Ascending aorta (tissue), 2 donors: ENCODE measurements around the gene AURKAIP1. TPM values are rescaled to one million over a fixed set of nuclear protein-coding genes. Genes with fewer than 3 reads are reported as not detected.

Source experiments
- DNase-seq, 2 donors: peaks; one replicate each; pipeline ENCODE4 v3.0.0-alpha.2; 2019; ENCODE audit warnings: low spot score in 2 of 2
- H3K27ac ChIP-seq, 2 donors: fragments of 200-600 bp; sonication (generic); one replicate each; pipeline ENCODE4 v1.5.1; 2016 to 2017; ENCODE audit warnings: mild to moderate bottlenecking in 1 of 2
- H3K27me3 ChIP-seq: fragments of 200-600 bp; sonication (generic); one replicate; pipeline ENCODE4 v1.5.1; 2017
- H3K36me3 ChIP-seq, 2 donors: fragments of 200-600 bp; sonication (generic); one replicate each; pipeline ENCODE4 v1.5.1; 2016
- H3K4me1 ChIP-seq, 2 donors: fragments of 200-600 bp; sonication (generic); one replicate each; pipeline ENCODE4 v1.5.1; 2016 to 2017; ENCODE audit warnings: mild to moderate bottlenecking in 1 of 2
- H3K4me3 ChIP-seq, 2 donors: fragments of 200-600 bp; sonication (generic); one replicate each; pipeline ENCODE4 v1.5.1; 2016 to 2017; ENCODE audit warnings: mild to moderate bottlenecking in 1 of 2
- H3K9me3 ChIP-seq, 2 donors: fragments of 200-600 bp; sonication (generic); one replicate each; pipeline ENCODE4 v1.5.1; 2016
- CTCF ChIP-seq, 3 experiments: fragments of 200-600 bp in 2 of 3; fragments of 450-650 bp in 1 of 3; sonication (generic) in 2 of 3; IDR thresholded peaks; one replicate each; pipeline ENCODE4 v1.5.1; 2016 to 2019; ENCODE audit warnings: antibody characterized with exemption in 3 of 3, mild to moderate bottlenecking in 1 of 3, moderate library complexity in 1 of 3
- intact Hi-C: fragments of 100-400 bp; cut with DNase I; formaldehyde crosslinking; loops from one replicate; pipeline ENCODE4 v1.15.1; 2023
- total RNA-seq: library from RNA; depleted of rRNA; stranded (reverse); fragments of >200 nt; gene quantifications from one replicate; pipeline ENCODE4 v1.1.0, GENCODE V29; 2016

The AURKAIP1 gene
- total RNA-seq, 1 donor from 2014 or later = 247 TPM

GRCh38 chr1:1357871-1358432, 17.1 kb downstream of the AURKAIP1 start:
- no peak for TF ChIP-seq CTCF (IDR thresholded peaks at IDR 0.05)
- peak overlapping the region; percentile 90 to 92 for H3K27ac ChIP-seq
- peak overlapping the region; percentile 54 to 65 for H3K4me3 ChIP-seq
- H3K27me3 ChIP-seq = no peaks in the 10 kb centered on the region
- peaks cover 30 to 69% of the 10 kb centered on the region in 2 donors for H3K4me1 ChIP-seq
- peaks cover 14 to 19% of the 10 kb centered on the region in 2 donors for H3K36me3 ChIP-seq
- no peak for DNase-seq
- H3K9me3 ChIP-seq = no peaks in the 10 kb centered on the region
- intact Hi-C loops = loop anchor here (2.0 kb wide), 1 partner anchor 17 kb away; the partner anchor contains the start of gene AURKAIP1

- no peaks in the 10 kb centered on the region for H3K27me3 ChIP-seq
- TF ChIP-seq CTCF (IDR thresholded peaks at IDR 0.05) = no peak
- peaks cover 14 to 19% of the 10 kb centered on the region in 2 donors for H3K36me3 ChIP-seq
- H3K27ac ChIP-seq = peak overlapping the region; percentile 90 to 92
- no peaks in the 10 kb centered on the region for H3K9me3 ChIP-seq
- no peak for DNase-seq
- intact Hi-C loops = no loop called here
- H3K4me3 ChIP-seq = peak overlapping the region; percentile 54 to 65
- peaks cover 30 to 73% of the 10 kb centered on the region in 2 donors for H3K4me1 ChIP-seq
Measured at GRCh38 chr1:1356796-1357401, 18.1 kb downstream of the AURKAIP1 start.

- Histone ChIP-seq H3K4me1 (peaks cover 35 to 74% of the 10 kb centered on the region in 2 donors), H3K27ac (peak overlapping the region; percentile 90 to 92), H3K36me3 (peaks cover 14 to 19% of the 10 kb centered on the region in 2 donors), H3K27me3 (no peaks in the 10 kb centered on the region), H3K9me3 (no peaks in the 10 kb centered on the region), H3K4me3 (peak overlapping the region; percentile 54 to 65)
- intact Hi-C loops = no loop called here
- DNase-seq = no peak
- TF ChIP-seq CTCF (IDR thresholded peaks at IDR 0.05) = no peak
Measured at GRCh38 chr1:1356166-1356795, 18.7 kb downstream of the AURKAIP1 start.

- DNase-seq = no peak
- Histone ChIP-seq H3K36me3 (peaks cover 14 to 19% of the 10 kb centered on the region in 2 donors), H3K9me3 (no peaks in the 10 kb centered on the region), H3K27ac (peak overlapping the region; percentile 90 to 92), H3K4me1 (peaks cover 30 to 67% of the 10 kb centered on the region in 2 donors), H3K4me3 (peak overlapping the region; percentile 54 to 65), H3K27me3 (no peaks in the 10 kb centered on the region)
- no peak for TF ChIP-seq CTCF (IDR thresholded peaks at IDR 0.05)
- intact Hi-C loops = no loop called here
Measured at GRCh38 chr1:1355416-1355815, 19.6 kb downstream of the AURKAIP1 start.

- H3K4me3 ChIP-seq = peak overlapping the region; percentile 54 to 65
- H3K36me3 ChIP-seq = peaks cover 14 to 19% of the 10 kb centered on the region in 2 donors
- H3K4me1 ChIP-seq = peaks cover 23 to 59% of the 10 kb centered on the region in 2 donors
- DNase-seq = no peak
- no peak for TF ChIP-seq CTCF (IDR thresholded peaks at IDR 0.05)
- intact Hi-C loops = no loop called here
- peak overlapping the region; percentile 90 to 92 for H3K27ac ChIP-seq
- H3K9me3 ChIP-seq = no peaks in the 10 kb centered on the region
- H3K27me3 ChIP-seq = no peaks in the 10 kb centered on the region
Measured at GRCh38 chr1:1354271-1355247, 20.4 kb downstream of the AURKAIP1 start.
